Astrocyte of the hippocampus (primary cell): ENCODE data around the gene RTL1.
A peak's percentile ranks its signal among the peaks of the same experiment; 100 is the strongest.

Source experiments
- DNase-seq: peaks from one replicate; pipeline ENCODE4 v3.0.0; 2011; ENCODE audit warnings: low read depth, low spot score

The RTL1 gene

DNA sequence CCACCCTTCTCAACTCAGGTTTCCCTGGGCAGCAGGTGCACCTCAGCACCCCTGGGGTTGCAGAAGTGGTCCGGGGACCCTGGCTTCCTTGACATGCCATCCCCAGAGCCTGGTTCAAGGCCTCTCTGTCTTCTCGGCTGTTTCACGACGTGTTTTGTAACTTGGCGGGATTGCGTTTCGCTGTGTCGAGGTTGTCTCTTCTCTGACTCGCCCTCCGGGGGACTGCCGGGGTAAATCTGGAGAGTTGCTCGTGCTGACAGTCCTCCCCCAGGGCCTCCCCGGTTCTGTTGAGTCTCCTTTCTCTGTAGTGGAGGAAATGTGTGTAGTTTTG lies 52.0 kb downstream of the RTL1 start:
- DNase-seq, result no peak

DNA sequence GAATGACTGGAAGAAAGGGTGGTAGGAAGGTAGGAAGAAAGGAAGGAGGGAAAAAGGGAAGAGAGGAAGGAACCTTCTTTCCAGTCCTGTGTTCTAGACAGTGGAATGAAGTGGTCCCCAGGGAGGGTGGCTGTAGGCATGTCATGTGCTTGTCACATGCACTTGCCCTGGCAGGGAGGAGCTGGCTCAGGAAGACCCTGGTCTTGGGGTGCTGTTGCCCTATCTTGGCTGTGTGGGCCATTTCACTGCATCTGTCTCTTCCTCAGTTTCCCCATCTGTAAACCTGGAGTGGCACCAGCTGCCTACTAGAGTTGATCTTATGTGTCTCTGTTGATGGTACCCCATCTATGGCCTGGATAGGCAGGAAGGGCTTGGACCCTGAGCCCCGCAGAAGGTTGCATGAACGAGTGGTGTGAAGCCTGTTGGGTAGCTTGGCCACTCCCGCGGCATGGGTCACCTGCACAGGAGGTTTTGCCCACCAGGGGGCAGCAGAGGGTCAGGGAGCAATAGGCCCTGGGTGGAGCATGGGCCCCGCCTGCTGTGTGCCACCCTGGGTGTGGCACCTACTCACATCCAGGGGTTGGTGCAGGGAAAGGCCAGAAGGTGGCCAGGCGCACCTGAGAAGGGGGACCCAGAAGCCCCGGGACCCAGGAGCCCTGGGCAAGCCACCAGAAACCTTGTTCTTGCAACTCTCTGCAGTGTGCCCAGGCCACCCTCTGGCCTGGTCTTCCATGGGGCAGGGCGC lies 52.5 kb downstream of the RTL1 start:
- DNase-seq, result no peak

DNA sequence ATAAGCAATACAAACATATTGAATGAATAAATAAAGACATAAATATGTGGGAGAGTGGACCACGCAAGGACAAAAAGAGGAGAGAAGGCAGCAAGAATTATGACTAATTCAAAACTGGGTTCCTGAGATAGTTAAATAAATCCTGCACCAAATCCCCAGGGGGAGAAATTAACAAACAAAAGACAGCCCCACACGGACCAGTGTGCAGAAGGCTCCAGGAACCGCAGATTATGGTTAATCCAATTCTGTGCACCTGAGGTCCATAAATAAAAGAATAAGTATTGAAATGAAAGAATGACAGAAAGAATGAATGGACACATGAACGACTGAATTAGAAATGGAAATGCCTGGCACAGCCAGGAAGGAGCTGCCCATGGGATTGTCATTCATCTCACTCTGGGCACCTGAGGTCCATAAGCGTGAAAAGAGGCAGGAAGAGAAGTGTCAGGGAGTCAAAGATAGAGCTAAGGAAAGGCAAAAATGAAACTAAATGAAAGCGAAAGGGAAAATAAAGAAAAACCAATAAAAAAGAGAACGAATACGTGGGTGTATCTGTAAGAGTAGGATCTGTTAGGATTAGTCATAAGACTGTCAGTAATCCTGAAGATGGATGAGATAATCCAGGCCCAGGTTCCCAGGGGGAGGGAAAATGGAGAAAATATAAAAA lies 54.3 kb downstream of the RTL1 start:
- no peak for DNase-seq

DNA sequence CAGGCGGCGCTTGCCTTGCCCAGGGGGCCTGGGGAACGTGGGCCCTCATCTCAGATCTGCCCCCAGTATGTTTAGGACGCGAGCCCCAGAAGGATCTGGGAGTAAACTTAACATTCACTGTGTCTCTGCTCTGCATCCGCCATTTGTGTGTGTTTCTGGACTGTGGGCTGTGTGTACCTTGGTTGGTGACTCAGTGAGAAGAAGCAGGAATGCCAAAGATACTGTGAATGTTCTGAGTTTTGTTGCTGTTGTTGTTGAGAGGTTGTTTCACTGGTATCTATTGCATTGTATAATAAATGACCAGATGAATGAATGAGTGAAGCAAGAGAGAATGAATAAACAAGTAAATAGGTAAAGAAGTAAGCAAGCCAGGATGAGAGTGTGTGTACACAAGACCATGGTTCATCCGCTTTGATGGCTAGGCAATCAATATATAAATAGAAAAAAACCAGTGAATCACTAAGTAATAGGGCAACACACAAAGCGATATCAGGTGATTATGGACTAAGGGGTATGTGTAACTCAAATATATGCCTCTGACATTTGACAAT lies 57.1 kb downstream of the RTL1 start:
- peak; percentile 58 for DNase-seq

DNA sequence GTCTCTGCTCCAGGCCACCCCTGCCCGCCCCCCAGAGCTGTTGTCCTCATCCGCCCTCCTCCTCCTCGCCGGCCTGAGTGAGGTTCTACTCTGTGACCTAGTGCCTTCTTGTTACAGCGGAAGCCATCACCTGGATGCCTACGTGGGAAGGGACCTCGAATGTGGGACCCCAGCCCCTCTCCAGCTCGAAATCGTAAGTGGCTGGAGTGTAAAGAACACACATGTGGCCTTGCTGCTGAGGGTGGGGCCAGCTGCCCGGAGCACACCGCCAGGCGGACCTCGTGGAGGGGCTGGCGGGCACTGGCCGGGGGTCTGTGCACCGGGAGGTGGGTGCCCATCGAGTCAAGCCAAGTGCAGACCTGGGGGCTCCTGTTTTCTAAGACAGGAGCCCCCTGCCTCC lies 58.2 kb downstream of the RTL1 start:
- no peak for DNase-seq

DNA sequence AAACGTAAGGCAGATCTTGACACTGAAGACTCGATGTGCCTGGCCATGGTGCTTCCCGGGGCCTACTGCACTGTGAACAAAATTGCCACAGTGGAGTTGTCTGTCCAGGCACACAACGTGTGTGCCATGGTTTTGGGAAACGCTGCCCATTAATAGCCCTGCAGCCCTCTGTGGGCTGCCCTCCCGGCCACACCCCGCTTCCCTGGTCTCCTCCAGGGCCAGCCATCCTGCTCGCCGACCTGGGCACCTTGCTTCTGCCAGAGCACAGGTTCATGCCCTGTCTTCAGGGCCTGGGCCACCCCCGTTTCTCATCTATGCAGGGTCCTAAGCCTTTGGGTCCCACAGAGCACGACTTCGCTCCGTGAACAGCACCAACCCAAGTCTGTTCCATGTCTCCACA lies 58.7 kb downstream of the RTL1 start:
- DNase-seq, result no peak

DNA sequence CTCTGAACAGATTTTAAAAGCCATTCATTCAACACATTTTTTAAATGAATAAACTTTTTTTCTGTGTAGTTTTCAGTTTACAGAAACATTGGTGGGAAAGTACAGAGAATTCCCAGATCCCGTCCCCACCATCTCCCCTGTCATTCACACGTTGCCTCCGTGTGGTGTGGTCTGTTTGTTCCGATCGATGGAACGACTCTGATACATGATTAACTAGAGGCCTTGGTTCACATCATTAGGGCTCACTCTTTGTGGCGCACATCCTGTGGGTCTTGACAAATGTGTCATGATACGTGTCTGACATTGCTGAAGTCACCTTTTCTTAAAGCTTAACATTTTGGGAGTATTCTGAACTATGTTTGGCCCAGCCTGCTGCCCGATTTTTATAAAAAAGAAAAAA lies 59.1 kb downstream of the RTL1 start:
- DNase-seq, result no peak

DNA sequence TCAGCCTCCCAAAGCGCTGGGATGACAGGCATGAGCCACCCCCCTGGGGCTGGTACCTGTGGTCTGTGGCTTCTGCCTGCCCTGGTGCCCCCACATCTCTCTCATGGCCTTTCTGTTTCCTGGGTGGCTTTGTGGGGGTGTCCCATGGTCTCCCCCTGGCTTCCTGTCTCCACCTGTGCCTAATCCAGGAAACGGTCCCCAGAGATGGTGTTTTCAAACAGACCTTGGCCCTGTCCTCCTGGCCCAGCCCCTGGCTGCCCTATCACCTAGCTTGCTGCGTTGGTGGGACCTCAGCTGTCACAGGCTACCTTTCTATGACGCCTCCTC lies 59.5 kb downstream of the RTL1 start:
- no peak for DNase-seq

DNA sequence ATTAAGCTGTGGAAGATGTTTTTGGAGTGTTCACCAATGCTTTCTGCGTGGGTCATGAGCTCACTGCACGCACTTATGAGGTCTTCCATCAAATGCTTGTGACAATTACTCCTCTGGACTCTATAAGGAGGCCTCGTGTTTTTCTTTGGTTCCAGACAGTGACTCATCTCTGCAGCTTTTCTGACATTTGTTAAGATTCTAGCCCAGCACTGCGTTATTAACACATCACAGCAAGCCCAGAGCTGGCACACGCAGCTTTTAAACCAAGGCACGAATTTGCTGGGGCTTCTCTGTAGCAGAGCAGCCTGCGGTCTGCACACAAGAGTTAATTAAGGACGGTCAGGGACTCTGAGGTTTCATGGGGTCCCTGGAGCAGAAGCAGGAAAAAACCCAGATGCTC lies 60.7 kb downstream of the RTL1 start:
- DNase-seq, result peak; percentile 94

DNA sequence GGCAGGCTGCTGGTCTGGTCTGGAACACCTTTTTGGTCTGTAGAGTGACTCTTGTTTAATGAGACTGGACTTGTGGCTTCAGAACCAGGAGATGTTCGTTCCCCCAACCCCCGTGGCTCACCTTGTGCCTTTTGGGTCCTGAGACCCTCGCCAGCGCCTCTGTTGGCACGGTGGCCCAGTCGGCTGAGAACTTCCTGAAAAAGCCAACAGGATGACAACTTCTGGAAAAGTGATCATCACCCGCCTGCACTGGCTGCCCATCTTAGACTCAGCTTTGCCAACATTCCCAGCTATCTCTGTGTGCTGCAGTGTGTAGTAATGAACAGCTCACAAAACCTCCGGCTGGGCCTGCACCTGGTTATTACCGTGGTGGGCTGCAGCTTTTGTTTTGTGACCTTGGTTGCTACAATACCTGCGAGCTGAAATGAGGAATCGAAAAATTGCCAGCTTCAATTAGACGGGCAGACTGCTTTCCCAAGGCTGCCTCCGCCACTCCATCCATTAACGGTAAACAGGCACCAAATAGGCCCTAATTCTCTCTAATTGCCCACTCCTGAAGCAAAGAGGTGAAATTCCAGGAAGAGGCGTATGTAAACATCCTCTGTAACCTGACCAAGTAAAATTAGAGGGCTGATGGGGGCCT lies 61.6 kb downstream of the RTL1 start:
- DNase-seq, result no peak

DNA sequence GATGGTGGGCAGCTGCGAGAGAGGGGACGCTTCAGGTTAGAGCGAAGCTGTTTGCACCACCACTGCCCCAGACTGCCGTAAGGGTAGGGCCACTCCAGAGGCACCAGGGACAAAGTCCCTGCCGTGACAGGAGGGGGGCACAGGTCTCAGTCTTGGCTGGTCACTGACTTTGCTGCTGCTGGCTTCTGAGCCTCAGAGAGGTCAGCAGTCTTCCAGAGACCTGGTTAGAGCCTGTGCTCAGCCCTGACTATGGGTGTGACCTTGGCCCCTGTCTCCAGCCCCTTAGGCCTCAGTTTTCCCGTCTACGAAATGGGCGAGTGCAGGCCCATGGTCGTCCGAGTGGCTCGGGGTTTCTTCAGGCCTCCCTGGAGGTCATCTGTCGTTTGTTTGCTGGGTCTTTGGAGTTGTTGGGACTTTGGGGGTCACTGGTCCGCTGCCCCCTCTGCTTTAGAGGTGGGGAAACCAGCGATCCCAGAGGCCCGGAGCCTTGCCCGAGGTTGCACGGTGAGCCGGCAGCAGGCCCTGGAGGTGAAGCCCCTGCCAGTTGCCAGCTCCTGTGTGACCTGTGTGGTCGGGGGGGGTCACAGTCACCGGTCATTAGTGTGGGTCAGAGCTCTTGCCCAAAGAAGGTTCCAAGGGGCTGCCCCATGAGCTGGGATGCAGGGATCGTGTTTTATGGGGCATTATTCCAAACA lies 62.3 kb downstream of the RTL1 start:
- no peak for DNase-seq

DNA sequence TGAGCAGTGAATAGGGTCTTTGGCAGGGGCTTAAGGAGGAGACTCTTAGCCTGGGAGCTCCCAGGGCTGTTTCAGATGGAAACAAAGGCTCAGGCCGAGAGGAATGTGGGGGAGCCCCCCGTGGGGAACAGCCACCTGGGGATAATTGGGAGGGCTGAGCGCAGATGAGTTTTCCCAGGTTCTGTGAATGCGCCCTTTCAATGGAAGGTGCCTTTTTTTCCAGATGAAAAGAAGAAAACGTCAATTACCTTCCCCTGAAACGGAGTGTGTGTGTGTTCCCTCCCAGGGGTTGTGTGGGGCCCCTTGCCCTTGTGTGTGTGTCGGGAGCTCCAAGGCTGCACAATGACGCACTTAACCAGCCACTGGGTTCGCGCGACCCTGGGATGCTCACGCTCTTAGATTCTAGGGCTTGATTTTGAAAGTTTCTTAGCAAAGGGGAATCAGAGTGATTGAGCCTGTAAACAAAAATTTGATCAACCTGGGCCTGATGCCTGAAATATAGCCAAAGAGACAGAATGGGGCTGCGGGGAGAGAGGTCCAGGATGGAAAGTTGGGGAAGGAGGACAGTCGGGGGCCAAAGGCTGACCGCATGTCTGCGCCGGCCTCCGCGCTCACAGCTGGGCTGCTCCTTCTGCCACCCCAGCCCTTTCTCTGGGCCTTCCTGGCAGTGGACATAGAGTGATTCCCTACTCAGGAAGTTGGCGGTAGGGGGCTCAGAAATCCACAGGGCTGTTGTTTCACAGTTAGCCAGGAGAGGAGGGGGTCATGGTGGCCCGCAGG lies 63.0 kb downstream of the RTL1 start:
- DNase-seq, result no peak

DNA sequence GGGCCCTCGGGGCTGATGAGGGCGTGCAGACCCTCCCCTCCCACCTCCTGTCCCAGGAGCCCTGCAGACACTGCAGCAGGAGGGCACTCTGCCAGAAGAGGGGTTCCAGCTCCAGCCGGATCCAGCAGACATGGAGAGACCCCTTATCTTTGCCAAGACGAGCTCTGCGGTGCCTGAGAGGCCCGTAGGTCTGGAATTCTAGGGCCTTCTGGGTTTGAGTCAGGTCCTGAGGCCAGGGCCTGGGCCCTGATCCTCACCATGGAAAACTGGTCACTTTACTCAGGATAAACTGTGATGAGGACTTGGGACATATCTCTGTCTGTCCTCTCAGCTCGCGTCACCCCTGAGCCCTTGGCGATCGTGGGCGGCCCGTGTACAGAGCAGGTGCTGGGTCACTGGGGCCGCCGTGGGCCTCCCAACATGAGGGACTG lies 63.8 kb downstream of the RTL1 start:
- DNase-seq, result no peak

DNA sequence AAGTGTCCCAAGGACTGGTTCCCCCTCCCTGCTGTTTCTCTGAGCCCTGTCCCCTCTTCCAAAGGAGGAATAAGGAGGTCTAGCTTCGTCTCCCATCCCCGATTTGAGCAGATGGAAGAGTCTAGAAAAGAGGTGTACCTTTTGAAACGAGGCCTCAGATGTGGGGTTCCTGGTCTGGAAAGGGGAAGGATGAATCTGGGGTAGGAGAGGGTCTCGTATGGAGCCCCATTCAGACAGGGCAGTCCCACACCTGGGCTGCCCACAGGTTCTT lies 64.3 kb downstream of the RTL1 start:
- no peak for DNase-seq

DNA sequence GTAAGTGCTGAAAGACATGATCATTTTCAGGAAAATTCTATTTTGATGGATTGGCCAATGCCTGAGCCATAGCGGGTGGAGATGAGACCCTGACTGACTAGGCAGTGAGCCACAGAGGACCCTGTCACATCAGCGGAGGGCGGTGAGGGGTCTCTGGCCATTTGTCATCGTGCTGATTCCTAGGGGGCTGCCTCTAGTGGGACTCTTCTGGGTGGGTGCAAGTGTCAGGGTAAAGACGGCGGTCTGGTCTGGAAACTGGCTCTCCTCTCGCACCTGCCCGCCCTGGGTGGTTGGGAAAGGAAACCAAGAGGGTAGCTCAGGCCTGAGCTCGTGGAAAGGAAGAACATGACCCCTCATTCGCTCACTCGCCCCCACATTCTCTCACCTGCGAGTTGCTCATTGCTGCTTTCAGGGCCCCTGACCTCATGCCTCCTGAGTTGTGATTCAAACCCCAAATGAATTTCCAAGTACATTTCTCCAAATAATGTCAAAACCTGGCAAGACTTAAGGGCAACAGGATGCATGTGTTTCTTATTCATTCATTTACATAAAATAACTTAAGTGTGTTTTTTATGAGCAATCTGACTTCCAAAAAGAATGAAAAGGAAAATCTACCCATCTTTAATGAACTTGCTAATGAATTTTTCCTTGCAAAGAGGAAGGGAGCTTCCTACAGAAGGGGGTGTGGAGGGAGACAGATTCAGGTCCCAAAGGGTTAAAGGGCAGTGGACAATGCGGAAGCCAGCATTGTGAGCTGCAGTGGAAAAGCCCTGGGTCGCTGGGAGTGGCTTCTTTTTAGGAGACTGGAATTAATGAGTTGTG lies 64.8 kb downstream of the RTL1 start:
- DNase-seq, result no peak

DNA sequence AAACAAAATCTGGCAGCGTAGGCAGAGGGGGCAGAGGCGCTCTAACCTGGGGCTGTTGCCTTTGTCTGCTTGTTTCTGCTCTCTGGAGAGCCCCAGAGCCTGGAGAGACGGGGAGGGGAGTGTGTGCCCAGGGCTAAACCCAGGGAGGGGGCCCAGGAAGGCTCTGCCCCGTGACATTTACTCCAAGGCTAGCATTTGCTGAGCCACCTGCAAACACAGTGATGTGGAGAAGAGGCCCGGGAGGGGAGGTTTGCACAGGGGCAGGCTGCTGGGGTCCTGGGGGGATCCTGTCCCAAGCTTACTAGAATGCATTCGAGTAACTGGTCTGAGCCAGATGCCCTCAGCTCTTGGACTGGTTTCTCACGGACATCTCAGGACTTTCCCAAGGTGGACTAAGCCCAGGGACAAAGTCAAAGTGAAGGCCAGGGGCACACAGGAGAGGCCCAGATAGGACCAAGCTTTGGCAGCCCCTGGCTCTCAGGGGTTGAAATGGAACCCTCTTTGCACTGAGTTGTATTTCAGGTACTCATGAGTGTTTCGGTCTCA lies 65.6 kb downstream of the RTL1 start:
- no peak for DNase-seq

DNA sequence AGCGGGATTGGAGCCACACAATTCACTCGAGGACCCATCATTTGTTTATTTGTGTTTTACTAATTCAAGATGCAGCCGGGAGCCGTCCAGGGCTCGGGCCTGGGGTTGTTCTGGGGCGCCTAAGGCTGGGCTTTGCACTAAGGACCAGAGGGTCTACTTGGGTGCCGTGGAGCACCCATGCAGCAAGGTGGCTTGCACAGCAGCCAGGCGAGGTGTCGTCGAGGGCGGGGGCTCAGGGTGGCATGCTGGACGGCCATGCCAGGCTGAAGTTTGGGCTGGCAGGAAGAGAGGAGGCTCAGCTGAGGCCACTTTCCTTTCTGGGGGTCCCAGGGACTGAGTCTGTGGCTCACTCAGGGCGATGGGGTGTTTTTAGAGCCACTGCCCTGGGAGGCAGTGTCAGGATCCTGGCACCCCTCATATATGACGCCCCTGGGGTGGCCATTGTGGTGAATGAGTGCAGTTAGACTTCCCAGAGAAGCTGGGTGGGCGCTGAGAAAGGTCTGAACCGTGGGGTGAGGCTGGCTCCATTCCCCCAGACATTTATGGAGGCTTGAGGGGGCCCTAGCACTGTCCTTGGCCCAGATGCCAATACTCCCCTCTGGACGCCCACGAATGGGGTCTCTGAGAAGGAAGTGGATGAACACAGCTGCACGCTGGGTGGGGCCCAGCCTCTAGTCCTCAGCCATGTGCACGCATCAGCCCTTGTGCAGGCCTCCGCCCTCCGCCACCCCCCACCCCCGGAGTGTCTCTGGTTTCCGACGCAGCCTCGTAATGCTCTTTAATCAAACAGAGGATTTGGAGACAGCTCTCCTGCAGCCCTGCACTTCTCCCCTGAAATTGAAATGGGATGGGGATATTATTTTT lies 66.3 kb downstream of the RTL1 start:
- no peak for DNase-seq

DNA sequence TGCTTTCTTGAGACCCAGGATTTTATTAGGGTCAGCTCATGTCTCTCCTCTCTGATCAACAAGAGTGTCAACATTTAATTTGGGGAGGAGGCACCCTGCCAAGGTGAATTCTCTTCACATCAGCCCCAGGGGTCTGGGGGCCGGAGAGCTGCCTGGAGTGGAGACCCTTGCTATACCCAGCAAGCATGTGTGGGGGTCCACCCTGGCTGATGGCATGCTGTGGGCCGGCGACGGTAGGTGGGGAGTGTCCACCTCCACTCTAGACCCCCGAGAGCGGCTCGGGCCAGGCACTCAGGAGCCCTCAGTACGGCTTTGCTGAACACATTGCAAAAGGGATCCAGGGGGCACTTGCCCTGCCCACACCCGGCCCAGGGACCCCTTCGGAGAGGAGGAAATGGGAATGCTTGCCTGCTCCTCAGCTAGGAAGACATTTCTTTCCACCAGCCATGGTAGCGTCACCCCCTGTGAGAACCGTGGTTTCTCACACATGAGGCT lies 67.2 kb downstream of the RTL1 start:
- no peak for DNase-seq

DNA sequence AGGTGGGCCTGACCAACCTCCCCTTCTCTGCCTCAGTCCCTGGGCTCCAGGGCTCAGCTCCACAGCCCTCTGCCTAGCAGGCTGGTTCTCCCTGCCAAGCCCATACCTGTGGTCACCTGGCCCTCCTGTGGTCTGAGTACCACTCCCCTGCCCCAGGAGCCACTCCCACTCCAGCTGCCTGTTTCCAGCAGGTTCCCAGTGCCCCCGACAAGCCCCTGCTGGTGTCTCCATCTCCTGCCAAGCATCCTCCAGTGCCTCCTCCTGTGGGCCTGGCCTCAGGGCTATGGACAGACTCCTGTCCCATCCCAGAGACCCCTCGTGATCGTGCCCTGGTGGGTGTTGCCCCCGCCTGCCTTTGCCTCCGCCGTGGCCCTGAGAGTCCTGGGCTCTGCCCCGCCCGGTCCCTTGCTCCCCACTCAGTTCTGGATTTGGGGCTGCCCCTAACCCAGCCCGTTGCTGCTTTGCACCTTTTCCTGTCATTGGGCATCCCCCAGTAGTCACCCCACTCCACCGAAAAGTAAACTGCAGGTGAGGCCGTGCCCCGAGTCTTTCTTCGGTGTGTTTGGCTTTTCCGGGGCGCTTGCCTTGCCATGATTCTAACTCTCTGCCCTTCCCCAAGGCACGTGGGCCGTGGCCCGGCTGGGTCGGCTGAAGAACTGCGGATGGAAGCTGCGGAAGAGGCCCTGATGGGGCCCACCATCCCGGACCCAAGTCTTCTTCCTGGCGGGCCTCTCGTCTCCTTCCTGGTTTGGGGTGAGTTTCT lies 67.8 kb downstream of the RTL1 start:
- DNase-seq, result no peak
